Mucosa of stomach (tissue), 1 donor: ENCODE measurements around the gene AMMECR1.
"Not testable (repeated sequence)": the region's sequence is repeated elsewhere in the genome, so short reads cannot be mapped to it uniquely, and the experiment has no call there.

Experiments
- H3K27me3 ChIP-seq: one replicate; pipeline ENCODE4 v1.7.0; 2013; ENCODE audit warnings: mild to moderate bottlenecking, low read length; ENCODE audit not compliant: control insufficient read depth, insufficient read depth
- H3K36me3 ChIP-seq: one replicate; pipeline ENCODE4 v1.7.0; 2013; ENCODE audit warnings: low read length; ENCODE audit not compliant: control insufficient read depth, insufficient read depth
- H3K4me1 ChIP-seq: one replicate; pipeline ENCODE4 v1.7.0; 2013; ENCODE audit warnings: mild to moderate bottlenecking, low read length; ENCODE audit not compliant: control insufficient read depth, insufficient read depth
- H3K4me3 ChIP-seq: one replicate; pipeline ENCODE4 v1.7.0; 2013; ENCODE audit warnings: low read length
- H3K9ac ChIP-seq: one replicate; pipeline ENCODE4 v1.7.0; 2013; ENCODE audit warnings: mild to moderate bottlenecking, low read length, moderate library complexity
- H3K9me3 ChIP-seq: one replicate; pipeline ENCODE4 v1.7.0; 2013; ENCODE audit warnings: mild to moderate bottlenecking, low read length, moderate library complexity; ENCODE audit not compliant: control insufficient read depth
- donor health status: Pancreatic carcinoma.

Gene AMMECR1

GRCh38 chrX:110317820-110318663 is at the start of gene AMMECR1:
Gene AMMECR1, minus strand, starts transcription at chrX:110318085. Its CDS starts 14 bp downstream, at chrX:110318071.
- H3K4me1 ChIP-seq, result peaks cover 4% of the 10 kb centered on the region
- no peaks in the 10 kb centered on the region for H3K36me3 ChIP-seq
- H3K27me3 ChIP-seq, result no peaks in the 10 kb centered on the region
- H3K9ac ChIP-seq, result peak within 1 kb of the TSS; percentile 94
- peak within 1 kb of the TSS; percentile 78 for H3K4me3 ChIP-seq
- H3K9me3 ChIP-seq, result no peaks in the 10 kb centered on the region

- Histone ChIP-seq H3K4me3 (no peak overlapping the region), H3K36me3 (no peaks in the 10 kb centered on the region), H3K27me3 (no peaks in the 10 kb centered on the region), H3K9me3 (no peaks in the 10 kb centered on the region), H3K4me1 (peaks cover 6% of the 10 kb centered on the region), H3K9ac (no peak overlapping the region)
These were observed 45.4 kb upstream of the AMMECR1 start for GRCh38 chrX:110363244-110363643.

- Histone ChIP-seq H3K9ac (no peak overlapping the region), H3K36me3 (no peaks in the 10 kb centered on the region), H3K27me3 (no peaks in the 10 kb centered on the region), H3K4me1 (peaks cover 6% of the 10 kb centered on the region), H3K4me3 (no peak overlapping the region), H3K9me3 (no peaks in the 10 kb centered on the region)
These were observed 41.4 kb upstream of the AMMECR1 start for GRCh38 chrX:110359273-110359672.

GRCh38 chrX:110358548-110358947 is 40.7 kb upstream of the AMMECR1 start, which contains the start of gene RTL9:
Gene RTL9, plus strand, starts transcription at chrX:110358848. Its CDS starts 91,770 bp downstream, at chrX:110450618.
- Histone ChIP-seq H3K4me3 (no peak within 1 kb of the TSS), H3K36me3 (no peaks in the 10 kb centered on the region)

GRCh38 chrX:110346681-110347080 is 28.8 kb upstream of the AMMECR1 start:
- no peak overlapping the region for H3K9ac ChIP-seq
- H3K4me1 ChIP-seq, result no peaks in the 10 kb centered on the region
- H3K36me3 ChIP-seq, result no peaks in the 10 kb centered on the region
- no peak overlapping the region for H3K4me3 ChIP-seq
- H3K9me3 ChIP-seq, result no peaks in the 10 kb centered on the region
- no peaks in the 10 kb centered on the region for H3K27me3 ChIP-seq

More at GRCh38 chrX:110358548-110358947, 40.7 kb upstream of the AMMECR1 start, which contains the start of gene RTL9:
- no peaks in the 10 kb centered on the region for H3K27me3 ChIP-seq
- no peaks in the 10 kb centered on the region for H3K9me3 ChIP-seq
- H3K9ac ChIP-seq, result no peak within 1 kb of the TSS
- H3K4me1 ChIP-seq, result peaks cover 6% of the 10 kb centered on the region

GRCh38 chrX:110341189-110342035 is 23.5 kb upstream of the AMMECR1 start:
- Histone ChIP-seq H3K4me1 (peaks cover 5% of the 10 kb centered on the region), H3K27me3 (no peaks in the 10 kb centered on the region), H3K36me3 (no peaks in the 10 kb centered on the region), H3K9me3 (no peaks in the 10 kb centered on the region), H3K9ac (no peak overlapping the region), H3K4me3 (no peak overlapping the region)

- Histone ChIP-seq H3K27me3 (no peaks in the 10 kb centered on the region), H3K36me3 (no peaks in the 10 kb centered on the region), H3K9me3 (no peaks in the 10 kb centered on the region), H3K4me1 (peaks cover 5% of the 10 kb centered on the region), H3K9ac (no peak overlapping the region), H3K4me3 (no peak overlapping the region)
These were observed 21.1 kb upstream of the AMMECR1 start for GRCh38 chrX:110338935-110339334.

- H3K4me3 ChIP-seq, H3K4me1 ChIP-seq: not testable (repeated sequence)
These were observed 15.6 kb upstream of the AMMECR1 start for GRCh38 chrX:110333458-110333857.

GRCh38 chrX:110331444-110332030 is 13.7 kb upstream of the AMMECR1 start:
- no peaks in the 10 kb centered on the region for H3K9me3 ChIP-seq
- no peaks in the 10 kb centered on the region for H3K27me3 ChIP-seq
- no peak overlapping the region for H3K9ac ChIP-seq
- H3K4me1 ChIP-seq, result no peaks in the 10 kb centered on the region
- H3K36me3 ChIP-seq, result no peaks in the 10 kb centered on the region
- no peak overlapping the region for H3K4me3 ChIP-seq

More at GRCh38 chrX:110333458-110333857, 15.6 kb upstream of the AMMECR1 start:
- H3K36me3 ChIP-seq, H3K9me3 ChIP-seq, H3K27me3 ChIP-seq, H3K9ac ChIP-seq: not testable (repeated sequence)

- H3K9me3 ChIP-seq, H3K4me3 ChIP-seq, H3K36me3 ChIP-seq, H3K9ac ChIP-seq, H3K27me3 ChIP-seq, H3K4me1 ChIP-seq: not testable (repeated sequence)
These were observed 10.7 kb upstream of the AMMECR1 start for GRCh38 chrX:110328613-110329012.

GRCh38 chrX:110327336-110327735 is 9.5 kb upstream of the AMMECR1 start:
- Histone ChIP-seq H3K9me3 (no peaks in the 10 kb centered on the region), H3K27me3 (no peaks in the 10 kb centered on the region), H3K36me3 (no peaks in the 10 kb centered on the region), H3K9ac (no peak overlapping the region), H3K4me3 (no peak overlapping the region), H3K4me1 (no peaks in the 10 kb centered on the region)

- H3K9ac ChIP-seq, result no peak overlapping the region
- H3K4me1 ChIP-seq, result no peaks in the 10 kb centered on the region
These were observed 8.8 kb upstream of the AMMECR1 start for GRCh38 chrX:110326712-110327111.

More at GRCh38 chrX:110326712-110327111, 8.8 kb upstream of the AMMECR1 start:
- H3K36me3 ChIP-seq, result no peaks in the 10 kb centered on the region
- no peak overlapping the region for H3K4me3 ChIP-seq
- no peaks in the 10 kb centered on the region for H3K9me3 ChIP-seq
- H3K27me3 ChIP-seq, result no peaks in the 10 kb centered on the region
